Right atrium auricular region (tissue), 2 donors: ENCODE data around the gene MOB3C. TPM values are rescaled to one million over a fixed set of nuclear protein-coding genes. Genes with fewer than 3 reads are reported as not detected.

Experiments used
- DNase-seq: peaks from one replicate; pipeline ENCODE4 v3.0.0-alpha.2; 2019; ENCODE audit warnings: low spot score
- H3K27ac ChIP-seq, 2 donors: fragments of 200-600 bp; sonication (generic); 1 replicate in 1 of 2; 2 replicates in 1 of 2; pipeline ENCODE4 v1.5.1; 2016 to 2019
- H3K27me3 ChIP-seq, 2 donors: fragments of 200-600 bp; sonication (generic); one replicate each; pipeline versions ENCODE4 v1.5.1 to v1.6.0; 2017 to 2019
- H3K36me3 ChIP-seq: fragments of 200-600 bp; sonication (generic); one replicate; pipeline ENCODE4 v1.5.1; 2016
- H3K4me1 ChIP-seq, 2 donors: fragments of 200-600 bp; sonication (generic); one replicate each; pipeline versions ENCODE4 v1.5.1 to v1.6.0; 2017 to 2019
- H3K4me3 ChIP-seq, 2 donors: fragments of 200-600 bp; sonication (generic); 1 replicate in 1 of 2; 2 replicates in 1 of 2; pipeline ENCODE4 v1.5.1; 2017 to 2019; ENCODE audit warnings: mild to moderate bottlenecking in 1 of 2, moderate library complexity in 1 of 2
- H3K9me3 ChIP-seq, 2 donors: fragments of 200-600 bp; sonication (generic); one replicate each; pipeline ENCODE4 v1.5.1; 2019
- CTCF ChIP-seq, 2 donors: fragments of 200-600 bp; sonication (generic); IDR thresholded peaks; one replicate each; pipeline ENCODE4 v1.5.1; 2019; ENCODE audit warnings: antibody characterized with exemption in 2 of 2
- total RNA-seq, 2 donors: library from RNA; depleted of rRNA; stranded (reverse); fragments of >200 nt; gene quantifications; one replicate each; pipeline ENCODE4 v1.1.0, GENCODE V29; 2016

Gene MOB3C
- total RNA-seq, 2 donors from 2014 or later, result 7.9 to 14.5 TPM

DNA sequence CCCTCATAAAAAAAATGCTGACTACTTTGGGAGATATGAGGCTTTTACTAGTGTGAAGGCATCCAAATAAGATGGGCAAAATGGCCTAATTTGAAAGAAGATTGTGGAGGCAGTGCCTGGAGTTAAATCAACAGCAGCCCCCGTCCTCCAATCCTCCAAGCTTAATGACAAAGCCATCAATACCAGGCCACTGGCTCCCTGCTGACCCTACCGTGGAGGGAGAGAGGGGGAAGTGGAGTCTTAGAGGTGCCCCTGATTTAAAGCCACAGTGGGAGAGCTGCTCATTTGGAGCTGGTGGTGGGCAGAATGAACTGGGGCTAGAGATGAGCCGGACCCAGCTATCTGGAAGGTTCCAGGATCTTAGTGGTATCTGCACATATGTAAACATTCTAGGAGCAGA lies 40.8 kb downstream of the MOB3C start:
- Histone ChIP-seq H3K9me3 (no peaks in the 10 kb centered on the region), H3K4me3 (no peak overlapping the region), H3K4me1 (peaks cover 0 to 22% of the 10 kb centered on the region in 2 donors), H3K27ac (no peak overlapping the region), H3K27me3 (no peaks in the 10 kb centered on the region), H3K36me3 (peaks cover 47% of the 10 kb centered on the region)
- no peak for TF ChIP-seq CTCF (IDR thresholded peaks at IDR 0.05)
- DNase-seq, result no peak

DNA sequence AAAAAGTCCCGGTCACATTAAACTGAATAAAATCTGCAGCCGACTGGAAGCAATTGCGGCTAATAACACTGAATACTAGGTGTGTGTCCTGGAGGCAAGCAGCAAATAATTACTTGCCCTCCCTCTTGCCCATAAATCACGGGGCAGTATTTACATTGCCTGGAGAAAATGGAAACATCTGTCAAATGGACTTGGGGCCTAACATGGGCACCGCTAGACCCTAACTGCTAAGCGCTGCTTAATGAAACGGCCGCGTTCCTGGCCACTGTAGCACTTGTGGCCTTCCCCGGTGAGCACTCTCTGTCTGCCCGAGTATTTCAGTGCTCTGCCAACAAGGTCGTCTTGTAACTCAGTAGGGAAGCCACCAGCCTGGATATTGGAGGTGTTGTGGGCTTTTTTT lies 41.3 kb downstream of the MOB3C start:
- no peaks in the 10 kb centered on the region for H3K27me3 ChIP-seq
- no peaks in the 10 kb centered on the region for H3K9me3 ChIP-seq
- TF ChIP-seq CTCF (IDR thresholded peaks at IDR 0.05), result no peak
- peaks cover 0 to 22% of the 10 kb centered on the region in 2 donors for H3K4me1 ChIP-seq
- no peak overlapping the region for H3K27ac ChIP-seq
- H3K4me3 ChIP-seq, result no peak overlapping the region
- DNase-seq, result no peak
- peaks cover 46% of the 10 kb centered on the region for H3K36me3 ChIP-seq

DNA sequence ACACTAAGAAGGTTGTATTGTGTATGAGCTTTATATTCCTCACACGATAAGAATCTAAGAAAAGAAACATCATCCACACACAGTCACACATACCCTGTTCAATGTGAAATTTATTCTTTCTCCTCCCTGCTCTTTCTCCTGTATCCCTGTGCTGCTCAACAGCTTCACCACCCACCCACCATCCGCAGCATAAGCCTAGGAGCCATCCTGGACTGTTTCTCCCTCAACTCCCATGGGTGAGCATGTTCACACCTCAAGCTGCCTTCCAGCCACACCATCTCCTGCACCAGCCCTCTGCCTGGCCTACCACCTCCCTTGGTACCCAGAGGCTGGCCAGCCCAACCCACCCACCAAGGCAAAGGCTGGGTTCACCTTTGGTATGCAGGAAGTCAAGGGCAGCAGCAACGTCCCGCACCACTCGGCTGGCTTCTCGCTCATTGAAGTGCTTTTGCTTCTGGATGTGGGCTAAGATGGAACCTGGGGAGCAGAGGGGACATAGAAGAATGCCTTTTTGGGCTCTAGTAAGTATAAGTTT lies 44.9 kb downstream of the MOB3C start:
- H3K4me1 ChIP-seq, result peaks cover 0 to 22% of the 10 kb centered on the region in 2 donors
- H3K27ac ChIP-seq, result peak overlapping the region; percentile 62 to 78
- no peak for DNase-seq
- H3K9me3 ChIP-seq, result no peaks in the 10 kb centered on the region
- H3K4me3 ChIP-seq, result no peak overlapping the region
- H3K36me3 ChIP-seq, result peaks cover 32% of the 10 kb centered on the region
- TF ChIP-seq CTCF (IDR thresholded peaks at IDR 0.05), result no peak
- no peaks in the 10 kb centered on the region for H3K27me3 ChIP-seq

- peaks cover 22% of the 10 kb centered on the region for H3K36me3 ChIP-seq
- DNase-seq, result no peak
- H3K9me3 ChIP-seq, result no peaks in the 10 kb centered on the region
- H3K4me1 ChIP-seq, result peaks cover 0 to 22% of the 10 kb centered on the region in 2 donors
- TF ChIP-seq CTCF (IDR thresholded peaks at IDR 0.05), result no peak
- H3K27ac ChIP-seq, result no peak overlapping the region
- H3K4me3 ChIP-seq, result no peak overlapping the region
- H3K27me3 ChIP-seq, result no peaks in the 10 kb centered on the region
Observed at GRCh38 chr1:46569884-46570725, 46.5 kb downstream of the MOB3C start.

GRCh38 chr1:46569116-46569515 lies 47.5 kb downstream of the MOB3C start:
- H3K27ac ChIP-seq, result no peak overlapping the region
- no peak overlapping the region for H3K4me3 ChIP-seq
- peaks cover 32% of the 10 kb centered on the region for H3K36me3 ChIP-seq
- no peaks in the 10 kb centered on the region for H3K27me3 ChIP-seq
- H3K9me3 ChIP-seq, result no peaks in the 10 kb centered on the region
- H3K4me1 ChIP-seq, result peaks cover 0 to 22% of the 10 kb centered on the region in 2 donors
- TF ChIP-seq CTCF (IDR thresholded peaks at IDR 0.05), result no peak
- no peak for DNase-seq
